KBM-7 (cell line): ENCODE measurements around the gene CDK19.
"Not testable (repeated sequence)": the region's sequence is repeated elsewhere in the genome, so short reads cannot be mapped to it uniquely, and the experiment has no call there.

Source experiments
- DNase-seq: peaks from one replicate; pipeline ENCODE4 v3.0.0-alpha.2; 2015
- in situ Hi-C: fragments of 300-500 bp; cut with MboI; formaldehyde crosslinking; loops from 2 replicates; pipeline ENCODE4 v1.14.3; 2020; ENCODE audit warnings: low sequenced_read_pairs, low pct_unique_long_range_greater_than_20kb, mixed read lengths

CDK19 gene

DNA sequence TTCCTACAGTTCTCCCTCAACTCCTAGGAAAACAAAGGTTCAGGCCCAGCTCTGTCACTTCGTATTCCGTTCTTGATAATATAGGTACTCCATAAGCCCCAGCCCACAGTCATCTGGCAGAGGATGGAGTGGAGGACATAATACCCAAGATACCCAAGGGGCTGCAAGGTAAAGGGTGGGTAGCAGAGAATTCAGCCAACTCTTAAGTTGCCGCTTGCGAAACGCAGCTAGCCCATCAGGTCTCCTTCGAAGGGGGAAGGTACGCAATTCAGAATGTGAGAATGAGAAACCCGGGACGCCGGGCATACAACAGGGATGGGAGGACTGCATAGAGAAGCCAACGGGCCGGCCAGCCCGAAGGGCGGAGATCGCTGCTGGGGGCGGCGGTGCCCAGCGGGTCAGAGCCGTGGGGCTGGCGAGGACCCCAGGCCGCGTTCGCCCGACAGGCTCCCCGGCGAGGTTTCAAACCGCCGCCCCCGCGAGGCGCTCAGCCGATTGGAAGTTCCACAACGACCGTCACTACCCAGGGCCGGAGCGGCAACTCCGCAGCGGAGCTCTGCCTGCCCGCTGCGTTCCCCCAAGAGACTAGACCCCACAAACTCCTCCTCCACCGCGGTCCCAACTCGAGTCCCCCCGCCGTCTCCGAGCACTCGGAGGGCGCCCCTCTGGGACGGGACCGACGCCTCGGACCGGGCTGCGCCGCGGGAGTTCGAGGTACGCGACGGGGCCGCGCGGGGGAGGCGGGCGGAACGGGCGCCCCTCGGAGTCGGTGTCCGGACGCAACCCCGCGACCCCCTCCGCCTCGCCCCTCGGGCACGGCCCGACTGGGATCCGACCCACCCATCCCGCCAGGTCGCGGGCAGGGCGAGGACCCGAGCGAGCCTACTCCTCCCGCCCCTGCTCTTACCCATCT lies 911 bp downstream of the CDK19 start:
- in situ Hi-C loops: no loop called here
- peak; percentile 66 for DNase-seq

DNA sequence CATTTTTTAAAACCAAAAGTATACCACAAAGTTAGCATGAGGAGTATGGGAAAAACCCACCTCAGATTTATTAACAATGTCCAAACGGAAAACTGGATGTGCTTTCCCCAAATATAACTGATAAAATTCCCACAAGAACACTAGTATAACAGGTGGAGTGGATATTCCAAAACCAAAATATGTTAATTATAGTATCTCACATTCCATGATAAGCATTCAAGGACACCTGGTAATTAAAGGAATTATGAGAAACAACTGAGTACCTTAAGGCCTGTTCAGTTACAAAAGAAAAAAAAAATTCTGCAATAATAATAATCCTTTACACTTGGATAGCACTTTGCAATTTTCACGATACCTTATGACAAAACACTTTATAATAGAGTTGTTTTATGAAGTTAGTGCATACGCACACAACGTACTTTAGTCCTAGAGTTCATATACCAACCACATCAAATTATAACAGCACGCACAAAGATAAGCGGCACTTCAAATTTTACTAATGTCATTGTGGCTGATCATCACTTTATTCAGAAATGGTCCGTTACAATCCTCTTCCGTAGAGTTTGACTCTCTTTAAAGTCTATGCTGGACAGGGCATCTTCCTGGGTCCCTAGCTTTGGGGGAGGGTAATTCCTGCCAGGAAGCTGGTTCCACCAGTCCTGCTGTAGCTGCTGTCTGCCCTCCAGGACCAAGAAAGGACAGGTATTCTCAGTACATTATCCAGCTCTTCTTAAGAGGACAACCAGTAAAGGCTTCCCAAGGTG lies 1.7 kb downstream of the CDK19 start:
- in situ Hi-C loops: no loop called here
- no peak for DNase-seq

DNA sequence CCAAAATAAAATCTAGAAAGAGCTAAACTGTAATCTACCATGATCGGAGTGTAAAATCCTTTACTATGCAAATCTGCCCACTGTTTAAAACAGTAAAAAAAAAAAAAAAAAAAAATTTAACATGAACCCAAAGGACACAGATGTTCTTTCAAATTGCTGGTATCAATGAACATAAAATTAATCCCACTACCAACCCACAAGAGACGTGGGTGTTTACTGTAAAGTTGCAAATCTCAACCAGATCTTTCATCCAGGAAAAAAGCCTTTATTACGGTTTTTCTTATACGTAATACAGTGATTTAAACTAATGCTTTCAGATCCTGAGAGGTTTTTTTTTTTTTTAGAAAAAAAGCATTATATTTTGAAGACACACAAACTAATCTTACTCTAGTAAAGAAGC lies 2.5 kb downstream of the CDK19 start:
- in situ Hi-C loops: no loop called here
- DNase-seq: no peak

DNA sequence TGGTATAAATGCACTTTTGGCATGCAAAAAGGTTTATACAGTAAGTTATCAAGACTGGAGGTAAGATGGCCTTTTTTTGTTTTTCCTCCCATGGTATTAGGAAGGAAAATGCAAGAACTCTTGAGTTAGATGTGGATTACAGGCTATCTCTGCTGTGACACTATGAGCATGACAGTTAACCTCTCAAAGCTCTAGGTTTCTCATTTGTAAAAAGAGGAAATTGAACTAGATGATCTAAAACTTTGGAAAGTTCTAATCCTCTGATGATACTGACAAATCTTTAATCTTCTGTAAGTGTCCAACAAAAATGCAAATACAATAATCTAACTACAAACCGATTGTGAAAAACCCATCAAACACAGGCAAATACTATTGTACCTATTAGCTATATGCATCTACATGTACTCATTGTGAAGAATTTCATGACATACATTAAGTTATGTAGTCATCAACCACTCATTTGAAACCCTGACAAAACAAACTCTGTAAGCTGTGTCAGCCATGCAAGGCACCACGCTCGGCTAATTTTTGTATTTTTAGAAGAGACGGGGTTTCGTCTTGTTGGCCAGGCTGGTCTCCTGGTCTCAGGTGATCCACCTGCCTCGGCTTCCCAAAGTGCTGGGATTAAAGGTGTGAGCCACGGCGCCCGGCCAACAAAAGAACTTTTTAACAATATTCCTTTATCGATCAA lies 4.2 kb downstream of the CDK19 start:
- in situ Hi-C loops: no loop called here
- DNase-seq: peak; percentile 38

DNA sequence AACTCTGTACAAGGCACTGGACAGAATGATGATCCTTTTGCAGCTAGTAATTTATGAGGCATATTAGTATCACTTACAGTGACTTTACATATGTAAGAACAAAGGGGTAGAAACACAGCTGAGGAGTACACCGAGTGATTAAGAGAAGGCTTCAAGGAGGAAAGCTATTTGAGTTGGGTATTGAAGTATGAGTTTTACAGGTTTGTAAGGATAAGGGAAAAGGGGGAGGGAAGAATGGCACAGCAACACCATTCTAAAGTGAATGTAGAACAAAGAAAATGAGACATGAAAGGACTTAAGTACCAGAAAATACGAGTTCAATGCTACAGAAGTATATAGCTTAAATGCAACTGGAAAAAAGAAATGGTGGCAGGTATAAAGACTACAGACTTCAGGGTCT lies 5.5 kb downstream of the CDK19 start:
- in situ Hi-C loops: no loop called here

DNA sequence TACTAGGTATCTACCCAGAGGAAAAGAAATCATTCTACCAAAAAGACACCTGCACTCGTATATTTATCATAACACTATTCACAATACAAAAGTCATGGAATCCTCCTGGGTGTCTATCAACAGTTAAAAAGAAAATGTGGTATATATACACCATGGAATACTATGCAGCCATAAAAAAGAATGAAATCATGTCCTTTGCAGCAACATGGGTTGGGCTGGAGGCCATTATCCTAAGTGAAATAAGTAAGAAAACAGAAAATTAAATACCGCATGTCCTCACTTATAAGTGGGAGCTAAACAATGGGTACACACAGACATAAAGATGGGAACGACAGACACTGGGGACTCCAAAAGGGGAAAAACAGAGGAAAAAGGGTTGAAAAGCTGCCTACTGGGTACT lies 13.1 kb downstream of the CDK19 start:
- DNase-seq, in situ Hi-C loops: not testable (repeated sequence)

More for the DNA sequence above, 5.5 kb downstream of the CDK19 start:
- no peak for DNase-seq

DNA sequence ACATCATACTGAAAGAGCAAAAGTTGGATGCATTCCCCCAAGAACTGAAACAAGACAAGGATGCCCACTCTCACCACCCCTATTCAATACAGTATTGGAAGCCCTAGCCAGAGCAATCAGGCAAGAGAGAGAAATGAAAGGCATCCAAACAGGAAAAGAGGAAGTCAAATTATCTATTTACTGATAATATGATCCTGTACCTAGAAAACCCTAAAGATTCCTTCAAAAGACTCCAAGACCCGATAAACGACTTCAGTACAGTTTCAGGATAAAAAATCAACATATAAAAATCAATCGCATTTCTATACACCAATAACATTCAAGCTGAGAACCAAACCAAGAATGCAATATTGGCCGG lies 14.5 kb downstream of the CDK19 start:
- no peak for DNase-seq
- in situ Hi-C loops: no loop called here

DNA sequence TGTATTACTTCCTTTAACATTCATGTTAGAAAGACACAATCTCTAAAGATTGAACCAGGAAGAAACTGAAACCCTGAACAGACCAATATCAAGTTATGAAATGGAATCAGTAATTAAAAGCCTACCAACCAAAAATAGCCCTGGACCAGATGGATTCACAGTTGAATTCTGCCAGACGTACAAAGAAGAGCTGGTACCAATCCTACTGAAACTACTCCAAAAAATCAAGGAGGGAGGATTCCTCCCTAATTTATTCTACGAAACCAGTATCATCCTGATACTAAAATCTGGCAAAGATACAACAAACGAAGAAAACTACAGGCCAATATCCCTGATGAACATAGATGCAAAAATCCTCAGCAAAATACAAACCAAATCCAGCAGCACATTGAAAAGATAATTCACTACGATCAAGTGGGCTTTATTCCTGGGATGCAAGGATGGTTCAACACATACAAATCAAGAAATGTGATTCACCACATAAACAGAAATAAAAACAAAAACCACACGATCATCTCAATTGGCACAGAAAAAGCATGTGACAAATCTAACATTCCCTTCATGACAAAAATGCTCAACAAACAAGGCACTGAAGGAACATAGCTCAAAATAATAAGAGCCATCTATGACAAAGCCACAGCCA lies 15.0 kb downstream of the CDK19 start:
- DNase-seq: no peak
- in situ Hi-C loops: no loop called here

DNA sequence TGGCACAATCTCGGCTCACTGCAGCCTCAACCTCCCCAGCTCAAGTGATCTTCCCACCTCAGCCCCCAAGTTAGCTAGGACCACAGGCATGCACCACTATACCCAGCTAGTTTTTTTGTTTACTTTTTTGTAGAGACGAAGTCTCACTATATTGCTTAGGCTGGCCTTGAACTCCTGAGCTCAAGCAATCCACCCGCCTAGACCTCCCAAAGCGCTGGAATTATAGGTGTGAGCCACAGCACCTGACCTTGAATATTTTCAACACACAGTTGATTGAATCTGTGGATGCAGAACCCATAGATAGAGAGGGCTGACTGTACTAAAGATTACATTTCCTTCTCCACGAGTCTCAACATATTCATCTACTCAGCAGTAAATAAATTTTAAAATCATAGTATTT lies 15.6 kb downstream of the CDK19 start:
- no peak for DNase-seq
- in situ Hi-C loops: no loop called here

DNA sequence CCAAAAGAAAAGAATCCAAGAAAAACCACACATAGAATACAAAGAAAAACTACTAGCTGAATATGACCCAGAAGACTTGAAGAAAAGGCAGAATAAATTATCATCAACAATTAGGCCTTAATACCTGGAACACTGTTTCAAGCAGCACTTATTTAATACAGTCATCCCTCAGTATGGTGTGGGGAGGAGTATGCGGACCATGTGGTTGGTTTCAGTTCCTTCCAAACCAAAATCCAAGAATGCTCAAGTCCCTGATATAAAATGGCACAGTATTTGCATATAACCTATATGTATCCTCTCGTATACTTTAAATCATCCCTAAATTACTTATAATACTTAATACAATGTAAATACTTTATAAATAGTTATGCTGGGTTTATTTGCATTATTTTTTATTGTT lies 16.1 kb downstream of the CDK19 start:
- in situ Hi-C loops: no loop called here
- DNase-seq: no peak

DNA sequence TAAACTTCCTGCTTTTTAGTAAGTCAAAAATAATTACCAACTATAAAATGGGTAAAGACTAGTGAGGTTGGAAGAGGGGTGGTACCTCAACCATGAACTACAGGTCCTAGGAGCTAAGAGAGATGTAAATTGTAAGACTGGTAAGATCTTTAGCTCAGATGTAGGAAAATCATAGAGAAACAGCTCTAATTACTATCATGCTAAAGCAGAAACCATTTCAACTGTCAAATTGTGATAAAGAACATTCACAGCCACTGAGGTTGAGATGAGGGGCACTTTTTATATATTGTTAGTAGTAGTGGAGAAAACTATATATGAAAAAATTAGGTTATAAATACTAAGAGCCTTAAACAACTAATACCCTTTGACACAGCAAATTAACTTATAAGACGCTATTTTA lies 20.0 kb downstream of the CDK19 start:
- no peak for DNase-seq
- in situ Hi-C loops: no loop called here

DNA sequence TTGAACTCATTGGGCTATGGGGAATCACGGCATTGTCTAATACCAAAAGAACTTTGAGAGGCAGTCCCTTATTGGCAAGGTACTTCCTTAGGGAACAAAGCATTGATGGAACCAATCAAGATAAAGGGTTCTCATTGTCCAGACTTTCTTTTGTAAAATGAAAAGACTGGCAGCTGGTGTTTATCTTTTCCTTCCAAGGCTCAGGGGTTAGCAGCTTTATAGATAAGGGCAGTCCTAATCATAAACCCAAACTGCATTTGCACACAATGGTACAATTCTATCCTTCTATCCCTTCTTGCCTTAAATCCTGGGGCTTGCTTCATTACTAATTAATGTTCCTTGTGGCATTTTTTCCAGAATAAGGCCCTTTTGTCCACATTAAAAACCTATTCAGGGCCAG lies 28.6 kb downstream of the CDK19 start:
- no peak for DNase-seq
- in situ Hi-C loops: no loop called here

DNA sequence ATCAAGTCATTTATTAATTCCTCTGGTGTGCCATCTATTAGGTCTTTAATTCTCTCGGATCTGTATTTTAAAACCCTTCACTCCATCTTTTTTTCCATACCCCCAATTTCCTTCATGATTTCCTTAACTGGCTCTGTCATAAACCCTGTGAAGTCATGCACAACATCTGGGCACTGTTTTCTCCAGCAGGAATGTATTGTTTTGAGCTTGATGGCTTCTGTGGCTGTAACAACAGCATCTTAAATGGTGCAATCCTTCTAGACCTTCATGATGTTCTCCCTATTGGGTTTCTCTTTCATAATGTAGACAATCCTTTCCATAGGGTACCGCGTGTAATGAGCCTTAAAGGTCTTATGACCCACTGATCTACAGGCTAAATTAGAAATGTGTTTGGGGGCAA lies 29.0 kb downstream of the CDK19 start:
- in situ Hi-C loops: no loop called here
- DNase-seq: no peak

DNA sequence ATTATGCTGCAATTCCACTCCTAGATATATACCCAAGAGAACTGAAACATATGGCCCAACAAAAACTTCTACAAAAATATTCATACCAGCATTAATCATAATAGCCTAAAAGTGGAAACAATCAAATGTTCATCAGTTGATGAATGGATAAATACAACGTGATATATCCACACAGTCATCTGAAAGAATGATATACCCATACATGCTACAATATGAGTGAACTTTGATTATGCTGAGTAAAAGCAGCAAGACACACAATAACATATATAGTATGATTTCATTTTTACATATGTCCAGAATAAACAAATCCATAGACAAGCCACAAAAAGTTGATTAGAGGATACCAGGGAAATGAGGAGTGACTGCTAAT lies 30.7 kb downstream of the CDK19 start:
- in situ Hi-C loops: no loop called here
- DNase-seq: no peak

DNA sequence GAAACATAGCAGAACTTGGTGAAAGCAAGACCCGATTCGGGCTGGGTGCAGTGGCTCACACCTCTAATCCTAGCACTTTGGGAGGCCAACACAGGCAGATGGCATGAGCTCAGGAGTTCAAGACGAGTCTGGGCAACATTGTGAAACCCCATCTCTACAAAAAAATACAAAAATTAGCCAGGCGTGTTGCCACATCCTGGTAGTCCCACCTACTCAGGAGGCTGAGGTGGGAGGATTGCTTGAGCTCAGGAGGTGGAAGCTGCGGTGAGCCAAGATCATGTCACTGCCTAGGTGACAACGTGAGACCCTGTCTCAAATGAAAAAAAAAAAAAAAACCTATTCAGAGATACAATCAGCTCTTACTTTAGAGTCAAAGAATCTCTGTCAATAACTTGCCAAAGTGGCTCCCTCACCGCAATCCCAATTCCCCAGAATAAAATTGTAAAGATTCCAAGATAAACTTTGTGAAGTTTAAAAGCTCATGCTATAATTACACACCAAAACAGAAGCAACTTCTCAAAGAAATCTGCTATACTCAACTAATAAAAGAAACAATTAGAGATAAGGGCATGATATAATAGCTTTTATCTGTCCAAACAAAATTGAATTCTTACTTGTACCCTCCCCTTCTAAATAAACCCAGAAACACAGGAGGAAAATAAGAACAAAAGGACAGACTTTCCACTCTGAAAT lies 33.6 kb downstream of the CDK19 start:
- in situ Hi-C loops: no loop called here
- no peak for DNase-seq

DNA sequence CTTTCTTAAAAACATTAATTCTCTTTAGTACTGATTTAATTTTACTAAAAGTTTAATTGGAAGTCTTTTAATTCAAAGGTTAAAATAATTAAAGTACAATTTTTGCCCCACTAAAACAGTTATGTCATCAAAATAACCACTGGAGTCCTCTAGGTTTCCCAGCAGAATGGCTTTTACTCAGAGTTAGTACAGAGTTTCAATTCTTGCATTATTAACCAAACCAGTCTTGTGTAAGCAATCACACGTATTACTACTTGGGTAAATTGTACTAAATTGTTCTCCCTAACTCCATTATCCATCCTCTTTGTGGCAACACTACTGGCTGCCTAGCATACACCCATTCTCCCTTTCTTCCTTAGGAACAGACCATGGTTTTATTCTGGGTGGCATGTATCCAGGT lies 36.9 kb downstream of the CDK19 start:
- no peak for DNase-seq
- in situ Hi-C loops: no loop called here

DNA sequence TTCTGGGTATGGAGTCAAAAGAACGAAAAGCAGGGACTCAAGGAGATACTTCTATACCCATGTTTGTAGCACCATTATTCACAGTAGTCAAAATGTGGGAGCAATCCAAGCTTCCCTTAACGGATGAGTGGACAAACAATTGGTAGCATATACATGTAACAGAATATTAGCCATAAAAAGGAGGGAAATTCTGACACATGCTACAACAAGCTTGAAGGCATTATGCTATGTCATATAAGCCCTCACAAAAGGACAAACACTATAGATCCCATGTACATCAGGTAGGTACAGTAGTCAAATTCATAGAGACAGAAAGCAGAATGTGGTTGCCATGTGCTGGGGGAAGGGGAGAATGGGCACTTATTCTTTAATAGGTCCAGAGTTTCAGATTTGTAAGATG lies 37.6 kb downstream of the CDK19 start:
- no peak for DNase-seq
- in situ Hi-C loops: no loop called here

DNA sequence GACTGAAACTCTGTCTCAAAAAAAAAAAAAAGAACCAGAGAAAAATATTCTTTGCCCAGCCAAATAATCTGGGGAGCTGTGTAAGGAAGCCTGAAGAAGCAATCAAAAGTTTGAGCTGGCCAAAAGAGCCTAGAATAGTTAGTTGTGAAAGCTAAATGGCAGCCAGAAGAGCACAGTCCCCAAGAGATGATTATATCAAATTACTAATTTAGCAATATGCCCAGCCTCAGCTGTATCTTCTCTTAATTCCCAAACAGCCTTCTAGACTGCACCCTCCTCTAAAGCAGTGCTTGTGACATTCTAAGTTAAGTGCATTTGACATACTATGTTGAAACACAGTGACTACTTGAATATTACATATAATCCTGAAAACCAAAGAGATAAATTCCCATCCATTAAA lies 38.9 kb downstream of the CDK19 start:
- in situ Hi-C loops: no loop called here
- no peak for DNase-seq

DNA sequence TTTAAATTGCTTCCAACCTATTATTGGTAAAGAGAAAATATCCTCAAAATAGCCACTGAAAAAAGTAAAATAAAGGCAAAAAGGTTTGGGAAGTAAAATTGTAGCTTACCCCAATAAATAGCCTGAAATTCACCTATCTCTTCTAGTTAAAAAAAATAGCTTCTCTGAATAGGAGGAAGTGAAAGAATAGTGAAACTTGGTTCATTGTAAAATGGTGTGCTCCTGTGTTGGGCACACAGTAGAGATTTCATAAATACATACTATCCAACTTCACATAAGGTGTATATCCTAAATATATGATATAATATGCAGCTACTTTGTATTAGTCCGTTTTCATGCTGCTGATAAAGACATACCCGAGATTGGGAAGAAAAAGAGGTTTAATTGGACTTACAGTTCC lies 45.3 kb downstream of the CDK19 start:
- no peak for DNase-seq
- in situ Hi-C loops: no loop called here
